ENCODE data around the gene LGALS7B. TPM values are rescaled to one million over a fixed set of nuclear protein-coding genes. Genes with fewer than 3 reads are reported as not detected.

The LGALS7B gene
- total RNA-seq, 1 experiment from 2014 or later: 1.2 TPM

- DNase-seq (ENCODE audit: low spot score): no peak
- CTCF ChIA-PET: interaction anchor here (0.6 to 1.3 kb wide), 2 partner anchors 28 to 60 kb away, joined by 3 to 9 read pairs; no protein-coding TSS in a partner anchor
- H3K36me3 Mint-ChIP-seq: peaks cover 2% of the 10 kb centered on the region; the same call in 1 of the 2 replicates
- no peak for TF ChIP-seq ZNF416 (CRISPR knock-in tag; IDR thresholded peaks at IDR 0.05)
- TF ChIP-seq GABPB1 (CRISPR knock-in tag; IDR thresholded peaks at IDR 0.05): no peak
- no peak for TF ChIP-seq FOXK1 (CRISPR knock-in tag; IDR thresholded peaks at IDR 0.05)
- TF ChIP-seq MLX (CRISPR knock-in tag; IDR thresholded peaks at IDR 0.05): no peak
- TF ChIP-seq E2F4 (CRISPR knock-in tag; IDR thresholded peaks at IDR 0.05; ENCODE audit: borderline replicate concordance, low read depth): no peak
- no peak for TF ChIP-seq USF2 (CRISPR knock-in tag; IDR thresholded peaks at IDR 0.05)
- TF ChIP-seq NR1H2 (CRISPR knock-in tag; IDR thresholded peaks at IDR 0.05): no peak
- TF ChIP-seq ELF4 (CRISPR knock-in tag; IDR thresholded peaks at IDR 0.05; ENCODE audit: low read depth): no peak
- no peak for TF ChIP-seq TCF7 (CRISPR knock-in tag; IDR thresholded peaks at IDR 0.05; ENCODE audit: low read depth)
- TF ChIP-seq TP53 (CRISPR knock-in tag; IDR thresholded peaks at IDR 0.05): no peak
- no peak for TF ChIP-seq MYBL2 (CRISPR knock-in tag; IDR thresholded peaks at IDR 0.05)
- TF ChIP-seq GTF2I (CRISPR knock-in tag; conservative IDR thresholded peaks at IDR 0.05): no peak
- no peak for TF ChIP-seq SMAD4 (CRISPR knock-in tag; IDR thresholded peaks at IDR 0.05)
- no peak for TF ChIP-seq ARID4B (CRISPR knock-in tag; IDR thresholded peaks at IDR 0.05; ENCODE audit: borderline replicate concordance)
- TF ChIP-seq ZNF121 (CRISPR knock-in tag; IDR thresholded peaks at IDR 0.05): no peak
- no peak for TF ChIP-seq ZNF396 (CRISPR knock-in tag; IDR thresholded peaks at IDR 0.05; ENCODE audit: borderline replicate concordance)
- no peak overlapping the region for H3K27ac Mint-ChIP-seq
- no peak overlapping the region for H3K4me3 Mint-ChIP-seq
- peaks cover 23% of the 10 kb centered on the region for H3K27me3 Mint-ChIP-seq (ENCODE audit: low read depth)
- H3K4me1 Mint-ChIP-seq: peaks cover 6% of the 10 kb centered on the region
- ATAC-seq: no peak
- H3K9me3 Mint-ChIP-seq: peaks cover 3% of the 10 kb centered on the region
- POLR2A ChIA-PET: interaction anchor here (0.7 kb wide), 1 partner anchor 107 kb away, joined by 3 read pairs; no protein-coding TSS in a partner anchor
Measured at GRCh38 chr19:38741670-38742069, 47.3 kb upstream of the LGALS7B start.

GRCh38 chr19:38742296-38742695, 46.7 kb upstream of the LGALS7B start:
- H3K9me3 Mint-ChIP-seq: peaks cover 3% of the 10 kb centered on the region
- no peak overlapping the region for H3K27ac Mint-ChIP-seq
- H3K36me3 Mint-ChIP-seq: peaks cover 2% of the 10 kb centered on the region; the same call in 1 of the 2 replicates
- no peak for TF ChIP-seq GTF2I (CRISPR knock-in tag; conservative IDR thresholded peaks at IDR 0.05)
- TF ChIP-seq RORB (CRISPR knock-in tag; IDR thresholded peaks at IDR 0.05): no peak
- no peak for TF ChIP-seq PREB (CRISPR knock-in tag; IDR thresholded peaks at IDR 0.05; ENCODE audit: borderline replicate concordance)
- no peak for TF ChIP-seq MXD4 (CRISPR knock-in tag; IDR thresholded peaks at IDR 0.05; ENCODE audit: borderline replicate concordance)
- no peak for DNase-seq (ENCODE audit: low spot score)
- H3K4me1 Mint-ChIP-seq: peaks cover 6% of the 10 kb centered on the region
- ChIA-PET POLR2A (interaction anchor here (0.6 to 0.7 kb wide), 2 partner anchors 107 to 332 kb away, joined by 3 to 4 read pairs; no protein-coding TSS in a partner anchor), CTCF (interaction anchor here (0.6 to 1.3 kb wide), 4 partner anchors 9 to 61 kb away, joined by 3 to 9 read pairs (median 4); no protein-coding TSS in a partner anchor)
- H3K27me3 Mint-ChIP-seq (ENCODE audit: low read depth): peaks cover 24% of the 10 kb centered on the region
- ATAC-seq: no peak
- no peak overlapping the region for H3K4me3 Mint-ChIP-seq
